Superior temporal gyrus (tissue), 1 donor: ENCODE data around the gene SPPL2B.

Experiments used
- DNase-seq: peaks from one replicate; pipeline ENCODE4 v3.0.0-alpha.2; 2016; ENCODE audit errors: extremely low spot score

Gene SPPL2B

GRCh38 chr19:2321565-2322283 is 6.8 kb upstream of the SPPL2B start:
- DNase-seq, result no peak

GRCh38 chr19:2323707-2324106 is 4.8 kb upstream of the SPPL2B start:
- DNase-seq, result no peak

GRCh38 chr19:2324220-2324948 is 4.1 kb upstream of the SPPL2B start:
- no peak for DNase-seq

- no peak for DNase-seq
Measured at GRCh38 chr19:2325281-2326046, 3.0 kb upstream of the SPPL2B start.

- DNase-seq, result no peak
Measured at GRCh38 chr19:2326699-2327360, 1.7 kb upstream of the SPPL2B start.

- DNase-seq, result no peak
Measured at GRCh38 chr19:2327773-2328400, 597 bp upstream of the SPPL2B start.

- DNase-seq, result no peak
Measured at GRCh38 chr19:2329149-2329478, 630 bp downstream of the SPPL2B start.

- DNase-seq, result no peak
Measured at GRCh38 chr19:2329501-2329916, 1.0 kb downstream of the SPPL2B start.

- no peak for DNase-seq
Measured at GRCh38 chr19:2330255-2330631, 1.8 kb downstream of the SPPL2B start.

- no peak for DNase-seq
Measured at GRCh38 chr19:2330632-2331284, 2.3 kb downstream of the SPPL2B start.

- peak; percentile 75 for DNase-seq
Measured at GRCh38 chr19:2331601-2332246, 3.2 kb downstream of the SPPL2B start.

GRCh38 chr19:2332341-2333026 is 4.0 kb downstream of the SPPL2B start:
- DNase-seq, result no peak

- DNase-seq, result no peak
Measured at GRCh38 chr19:2333027-2333806, 4.7 kb downstream of the SPPL2B start.

- no peak for DNase-seq
Measured at GRCh38 chr19:2333807-2334211, 5.3 kb downstream of the SPPL2B start.

GRCh38 chr19:2334426-2334825 is 5.9 kb downstream of the SPPL2B start:
- no peak for DNase-seq

- DNase-seq, result no peak
Measured at GRCh38 chr19:2334986-2335846, 6.7 kb downstream of the SPPL2B start.

- DNase-seq, result no peak
Measured at GRCh38 chr19:2335848-2336247, 7.4 kb downstream of the SPPL2B start.
